GM04503 (cell line): ENCODE measurements around the gene TAPT1.

Experiments used
- DNase-seq: peaks from one replicate; pipeline ENCODE4 v3.0.0-alpha.2; 2012; ENCODE audit warnings: low read depth

Gene TAPT1

DNA sequence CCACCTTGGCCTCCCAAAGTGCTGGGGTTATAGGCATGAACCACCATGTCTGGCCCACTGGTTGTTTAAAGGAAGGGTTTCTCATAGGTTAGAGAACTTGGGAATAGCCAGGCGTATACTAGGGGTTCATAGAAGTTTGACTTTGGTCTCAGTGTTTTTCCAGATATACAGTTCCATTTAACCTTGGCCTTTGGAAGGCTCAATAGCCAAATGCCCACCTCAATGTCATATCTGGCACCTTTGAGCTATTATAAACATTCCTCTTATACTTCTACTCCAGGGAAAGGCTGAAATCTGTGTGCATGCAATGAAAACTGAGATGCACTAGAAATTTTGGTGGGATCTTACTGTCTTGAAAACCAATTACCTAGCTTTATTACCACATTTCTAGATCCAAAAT, 95.0 kb downstream of the TAPT1 start:
- DNase-seq, result no peak

DNA sequence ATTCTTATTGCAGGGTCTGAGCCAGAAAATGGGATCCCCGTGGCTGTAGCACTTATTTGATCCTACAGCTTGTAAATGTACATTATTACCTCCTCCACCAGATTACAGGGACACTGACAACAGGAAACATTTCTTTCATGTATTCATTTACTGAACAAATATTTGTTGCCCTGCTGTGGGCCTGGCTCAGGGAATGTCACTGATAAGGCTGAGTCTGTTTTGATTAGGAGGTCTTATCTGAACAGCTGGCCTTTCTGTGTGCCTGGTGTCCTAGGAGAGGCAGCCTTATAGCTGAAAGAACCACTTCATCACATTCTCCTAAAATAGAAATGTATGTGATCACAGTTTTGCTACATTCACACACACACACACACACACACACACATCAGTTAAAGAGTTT, 96.9 kb downstream of the TAPT1 start:
- DNase-seq, result no peak

DNA sequence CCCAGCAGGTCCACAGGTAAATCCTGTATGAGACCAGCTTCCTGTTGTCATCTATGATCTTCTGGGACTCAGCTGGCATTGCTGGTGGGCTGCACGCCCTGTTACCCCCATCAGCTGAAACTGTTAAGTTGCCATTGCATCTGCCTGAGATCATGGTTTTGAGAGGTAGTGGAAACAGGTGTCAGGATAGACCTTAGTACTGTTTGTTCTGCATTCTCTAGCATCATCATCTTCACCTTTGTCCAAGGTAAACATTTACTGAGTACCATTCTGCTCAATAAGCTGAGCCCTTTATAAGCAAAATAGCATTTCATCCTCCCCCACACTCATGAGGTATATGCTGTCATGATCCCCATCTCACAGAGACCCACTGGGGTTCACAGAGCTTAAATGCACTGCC, 99.6 kb downstream of the TAPT1 start:
- no peak for DNase-seq

DNA sequence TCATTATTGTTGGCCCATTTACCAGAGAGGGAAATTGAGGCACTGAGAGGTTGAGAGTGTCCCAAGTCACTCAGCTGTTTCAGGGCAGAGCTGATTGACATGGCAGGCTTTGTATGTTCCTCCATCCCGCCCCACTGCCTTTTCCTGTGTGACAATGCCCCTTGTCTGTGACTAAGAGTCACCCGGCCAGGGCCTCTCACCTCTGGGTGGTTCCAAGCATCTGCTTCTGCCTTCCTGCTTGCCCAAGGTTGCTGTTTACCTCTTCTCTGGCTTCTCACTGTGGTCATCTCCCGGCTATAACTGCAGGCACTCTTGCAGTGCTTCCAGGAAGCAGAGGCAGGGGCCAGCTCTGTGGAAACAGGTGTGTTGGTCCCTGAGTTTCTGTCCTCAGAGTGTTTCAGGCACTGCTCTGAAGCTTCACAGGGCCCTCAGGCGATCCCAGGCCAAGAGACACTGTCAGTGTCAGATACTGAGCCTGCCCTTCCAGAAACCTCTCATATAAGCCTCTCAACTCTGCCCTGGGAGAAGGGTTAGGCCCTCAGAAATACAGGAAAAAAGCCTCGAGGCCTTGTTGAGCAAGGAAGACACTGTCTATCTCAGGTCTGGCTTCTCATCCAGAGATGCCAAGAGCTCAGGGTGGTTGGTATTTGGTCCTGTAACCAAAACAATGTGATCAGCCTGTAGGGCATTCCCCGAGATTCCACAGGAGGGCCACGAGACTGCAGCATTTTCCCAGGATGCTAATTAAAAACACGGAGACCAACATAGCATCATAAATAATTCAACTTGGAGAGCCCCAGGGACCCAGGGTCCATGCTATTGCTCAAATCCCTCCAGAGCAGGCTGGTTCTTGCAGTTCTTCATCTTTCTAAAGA, 100.5 kb downstream of the TAPT1 start:
- DNase-seq, result peak; percentile 24

DNA sequence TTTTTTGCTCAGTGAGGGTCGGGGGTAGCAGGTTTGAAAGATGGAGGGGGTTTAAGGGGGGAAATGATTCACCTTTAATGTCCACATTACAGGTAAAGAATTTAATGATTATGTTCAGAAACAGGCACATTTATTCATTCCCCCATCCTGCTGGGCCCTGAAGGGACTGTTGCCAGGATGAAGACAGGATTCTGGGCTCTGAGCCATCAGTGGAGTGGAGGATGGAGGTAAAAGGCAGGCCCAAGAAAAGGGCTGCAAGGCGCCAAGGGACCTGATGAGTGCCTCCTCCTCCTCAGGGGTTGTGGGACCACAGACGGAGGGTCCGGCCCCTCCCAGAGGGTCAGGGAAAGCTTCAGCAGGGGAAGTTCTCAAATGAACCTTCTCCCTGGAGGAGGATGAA, 102.0 kb downstream of the TAPT1 start:
- DNase-seq, result no peak

DNA sequence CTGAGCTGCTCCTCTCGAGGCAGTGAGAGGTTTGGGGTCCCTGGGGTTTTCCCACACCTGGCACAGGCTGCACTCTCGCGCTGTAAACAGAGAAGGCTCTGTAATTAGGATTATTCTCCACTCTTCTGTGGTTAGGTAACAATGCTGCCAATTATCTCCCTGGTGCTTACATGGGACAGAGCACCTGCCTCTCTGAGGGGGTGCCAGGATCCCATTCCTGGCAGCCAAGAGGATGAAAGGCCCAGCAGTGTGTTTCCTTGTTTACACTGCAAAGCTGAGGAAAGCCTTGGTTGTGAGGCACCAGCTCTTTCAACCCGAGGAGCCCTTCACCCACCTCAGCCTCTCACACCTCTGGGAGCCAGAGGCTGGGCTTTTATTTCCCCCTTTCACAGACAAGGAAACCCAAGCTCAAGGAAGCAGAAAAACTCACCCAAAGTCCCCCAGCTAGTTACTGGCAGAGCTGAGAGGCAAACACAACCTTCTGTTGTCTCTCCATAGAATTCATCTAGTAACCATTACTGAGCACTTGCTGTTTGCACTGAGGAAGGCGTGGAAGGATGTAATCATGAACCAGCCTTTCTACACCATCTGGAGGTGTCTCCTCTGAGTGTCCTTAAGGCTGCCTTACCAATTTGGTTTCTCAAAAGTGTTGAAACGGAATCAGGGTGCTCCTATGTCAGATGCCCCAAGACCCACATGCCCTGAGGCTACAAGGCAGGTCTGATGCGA, 102.8 kb downstream of the TAPT1 start:
- DNase-seq, result no peak

DNA sequence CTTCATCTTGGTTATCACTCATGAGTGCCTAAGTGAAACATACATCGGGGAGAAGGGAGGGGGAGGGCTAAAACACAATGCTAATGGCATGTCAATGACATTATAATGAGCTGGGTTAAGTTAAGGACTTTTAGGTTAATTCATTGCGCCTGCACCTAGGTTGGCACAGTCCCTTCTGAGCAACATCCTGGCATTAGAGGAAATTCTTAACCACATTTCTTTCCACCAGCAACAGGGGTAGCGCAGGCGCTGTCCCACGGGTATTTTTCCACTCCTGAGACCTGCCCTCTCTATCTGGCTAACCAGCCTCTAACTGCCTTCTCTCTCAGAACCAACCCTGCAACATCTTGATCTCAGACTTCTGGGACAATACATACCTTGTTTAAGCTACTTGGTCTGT, 103.5 kb downstream of the TAPT1 start:
- DNase-seq, result no peak

DNA sequence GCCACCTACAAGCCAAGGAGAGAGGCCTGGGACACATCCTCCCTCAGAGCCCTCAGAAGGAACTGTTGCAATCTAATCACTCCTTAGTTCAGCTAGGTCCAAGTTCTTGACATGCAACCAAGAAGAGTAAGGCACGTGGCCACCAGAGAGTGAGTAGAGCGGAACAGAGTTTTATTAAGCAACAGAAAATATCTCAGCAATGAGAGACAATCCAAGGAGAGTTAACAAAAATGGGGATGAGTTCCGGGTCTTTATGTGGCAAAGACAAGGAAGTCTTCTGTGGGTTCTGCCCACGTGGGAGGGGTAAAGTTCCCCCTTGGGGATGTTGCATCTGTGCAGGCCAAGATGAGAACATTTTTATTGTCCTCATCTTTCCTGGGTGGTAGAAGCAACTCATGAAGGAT, 104.0 kb downstream of the TAPT1 start:
- no peak for DNase-seq

DNA sequence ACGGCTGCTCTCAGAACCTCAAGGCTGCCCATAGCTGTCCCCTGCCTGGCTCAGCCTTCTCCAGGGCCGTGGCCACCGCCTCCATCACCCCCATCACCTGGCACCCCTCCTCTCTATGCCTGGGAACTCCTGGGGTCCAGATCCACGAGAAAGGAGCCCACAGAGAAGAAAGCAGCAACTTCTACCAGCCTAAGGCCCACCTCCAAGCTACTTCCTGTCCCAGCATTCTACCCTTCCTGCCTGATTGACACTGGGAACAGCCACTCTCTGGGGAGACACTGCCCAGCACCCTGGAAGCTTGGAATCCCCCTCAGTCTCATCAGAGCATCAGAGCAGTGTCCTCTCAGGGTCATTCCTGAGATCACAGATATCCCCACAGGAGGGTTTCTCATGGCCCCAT, 105.6 kb downstream of the TAPT1 start:
- DNase-seq, result no peak

DNA sequence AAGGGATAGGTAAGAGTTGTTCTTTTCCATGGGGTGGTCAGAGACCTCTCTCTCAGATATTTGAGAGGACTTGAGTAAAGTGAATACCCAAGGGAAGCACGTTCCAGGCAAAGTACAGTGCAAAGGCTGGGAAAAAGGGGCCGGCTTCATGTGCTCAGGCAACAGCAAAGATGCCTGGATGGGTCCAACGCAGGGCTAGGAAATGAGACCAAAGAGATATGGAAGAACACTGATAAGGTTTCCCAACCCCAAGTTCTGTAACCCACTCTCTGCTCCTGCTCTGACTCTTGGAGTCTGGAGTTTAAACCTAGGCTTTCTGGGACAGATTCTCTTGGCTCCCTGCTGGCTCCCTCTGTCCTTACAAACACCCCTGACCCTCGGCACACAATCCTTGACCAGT, 106.3 kb downstream of the TAPT1 start:
- no peak for DNase-seq

DNA sequence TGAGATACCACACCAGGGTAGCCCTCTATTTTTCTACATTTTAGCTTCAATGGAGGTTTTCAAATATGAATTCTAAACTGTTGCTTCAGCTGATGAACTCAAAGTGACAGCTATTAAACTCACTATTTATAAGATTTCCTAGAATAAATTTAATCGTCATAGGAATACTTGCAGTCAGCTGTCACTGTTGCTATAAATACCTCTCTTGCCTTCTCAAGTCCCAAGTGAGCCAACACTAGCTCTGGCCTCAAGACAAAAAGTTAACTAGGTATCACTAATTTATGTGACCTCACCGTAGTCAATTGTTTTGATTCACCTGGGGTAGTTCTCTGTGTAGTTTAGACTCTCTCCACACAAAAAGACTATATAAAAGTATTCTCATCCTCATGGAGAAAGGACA, 108.2 kb downstream of the TAPT1 start:
- DNase-seq, result no peak

DNA sequence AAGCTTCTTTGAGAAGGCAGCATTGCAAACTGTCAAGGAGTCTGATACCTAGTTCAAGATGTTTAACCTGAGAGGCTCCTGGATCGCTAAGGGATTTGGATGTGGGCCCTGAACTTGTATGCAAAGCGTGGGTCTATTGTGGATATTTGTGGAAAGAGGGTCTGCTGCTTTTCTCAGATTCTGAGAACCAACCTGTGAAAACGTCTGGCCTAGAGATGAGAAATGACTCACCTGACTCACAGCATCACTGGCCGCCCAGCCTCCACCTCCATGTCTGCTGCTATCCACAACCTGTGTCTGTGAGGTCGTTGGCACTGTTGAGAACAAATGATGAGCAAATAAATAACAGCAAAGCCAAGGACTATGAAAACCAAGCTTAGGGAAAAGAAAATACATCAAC, 109.1 kb downstream of the TAPT1 start:
- DNase-seq, result no peak

DNA sequence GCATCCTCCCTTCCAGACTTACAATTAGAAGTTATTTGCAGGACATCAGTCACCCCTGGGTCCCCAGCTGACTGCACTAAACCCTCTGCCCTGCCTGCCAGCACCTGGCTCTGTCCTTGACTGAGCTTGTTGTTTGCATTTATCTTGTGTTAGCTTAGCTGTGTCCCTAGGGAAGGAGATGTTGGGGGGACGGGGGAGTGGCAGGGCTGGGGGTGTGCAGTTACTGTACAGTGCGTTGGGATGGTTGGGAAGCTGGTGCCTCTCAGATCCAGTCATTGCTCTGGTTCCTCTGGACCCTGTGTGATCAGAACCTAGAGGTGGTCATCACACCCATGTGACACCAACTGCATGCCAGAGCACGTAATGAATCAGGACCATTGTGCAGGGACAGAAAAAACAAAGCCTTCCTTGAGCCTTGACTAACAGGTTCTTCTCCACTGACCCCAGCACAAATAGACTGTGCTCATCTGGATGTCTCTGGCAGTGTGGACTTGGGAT, 109.7 kb downstream of the TAPT1 start:
- no peak for DNase-seq

DNA sequence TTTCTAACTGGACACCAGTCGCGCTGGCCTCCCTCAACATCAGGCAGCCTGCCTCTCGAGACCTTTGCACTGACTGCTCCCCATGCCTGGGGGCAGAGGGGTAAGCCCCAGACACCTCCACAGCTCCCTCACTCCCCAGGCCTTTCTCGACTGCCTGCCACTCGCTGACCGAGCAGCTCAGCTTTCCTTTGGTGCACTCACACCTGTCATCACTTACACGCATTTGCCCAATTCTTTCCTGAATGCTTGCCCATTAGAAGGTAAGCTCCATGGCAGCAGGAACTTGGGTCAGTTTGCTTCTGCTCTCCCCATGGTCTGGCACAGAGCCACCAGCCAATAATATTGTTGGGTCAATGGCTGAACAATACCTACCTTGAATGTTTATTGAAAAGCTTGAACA, 110.3 kb downstream of the TAPT1 start:
- no peak for DNase-seq

DNA sequence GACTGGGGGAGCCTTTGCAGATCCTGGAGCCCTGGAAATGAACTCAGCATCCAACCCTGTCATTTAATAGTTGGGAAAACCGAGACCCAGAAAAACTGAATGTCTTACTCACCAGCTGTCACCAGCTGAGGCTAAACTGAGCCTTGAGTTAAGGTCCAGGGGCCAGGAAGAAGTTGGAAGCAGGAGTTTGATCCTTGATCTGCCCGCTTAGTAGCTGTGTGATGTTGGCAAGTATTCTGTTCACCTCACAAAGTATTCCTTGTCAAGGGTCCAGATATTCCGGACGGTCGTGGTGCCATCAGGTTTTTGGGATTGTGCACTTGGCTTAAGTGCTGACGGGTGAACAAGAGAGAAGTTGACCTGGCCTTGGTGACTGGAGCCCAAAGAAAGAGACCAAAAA, 111.7 kb downstream of the TAPT1 start:
- no peak for DNase-seq

DNA sequence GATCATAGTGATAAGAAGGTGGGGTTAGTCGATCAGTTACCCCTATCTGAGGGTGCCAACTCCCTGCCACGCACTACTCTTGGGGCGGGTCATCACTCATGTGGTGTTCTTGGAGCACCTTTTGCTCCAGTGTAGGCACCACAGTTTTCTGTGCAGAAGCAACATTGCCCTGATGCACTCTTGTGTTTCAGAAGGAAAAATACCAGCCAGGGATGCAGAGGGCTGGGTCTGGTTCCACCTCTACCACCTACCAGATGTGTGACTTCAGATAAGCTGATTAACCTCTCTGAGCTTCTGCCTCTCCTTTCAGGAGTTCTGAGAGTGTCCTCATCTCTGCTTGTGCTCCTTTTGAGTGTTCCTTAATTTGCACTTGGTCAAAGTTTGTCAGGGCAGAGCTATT, 112.5 kb downstream of the TAPT1 start:
- DNase-seq, result no peak

DNA sequence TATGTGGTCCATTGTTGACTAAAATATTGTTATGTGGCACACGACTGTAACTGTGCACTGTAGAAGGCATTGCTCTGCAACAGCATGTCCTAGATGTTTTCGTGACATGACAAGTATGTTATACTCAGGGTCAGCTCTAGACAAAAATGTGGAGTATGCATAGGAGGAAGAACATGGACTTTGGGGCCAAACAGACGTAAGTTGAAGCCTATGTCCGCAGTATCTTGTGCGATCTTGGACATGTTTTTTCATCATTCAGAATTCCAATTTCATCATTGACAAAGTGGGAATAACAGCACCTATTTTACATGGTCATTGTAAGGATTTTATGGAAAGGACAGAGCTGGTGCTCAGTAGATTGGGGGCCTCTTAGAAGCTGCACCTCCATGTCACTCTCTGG, 114.7 kb downstream of the TAPT1 start:
- no peak for DNase-seq

DNA sequence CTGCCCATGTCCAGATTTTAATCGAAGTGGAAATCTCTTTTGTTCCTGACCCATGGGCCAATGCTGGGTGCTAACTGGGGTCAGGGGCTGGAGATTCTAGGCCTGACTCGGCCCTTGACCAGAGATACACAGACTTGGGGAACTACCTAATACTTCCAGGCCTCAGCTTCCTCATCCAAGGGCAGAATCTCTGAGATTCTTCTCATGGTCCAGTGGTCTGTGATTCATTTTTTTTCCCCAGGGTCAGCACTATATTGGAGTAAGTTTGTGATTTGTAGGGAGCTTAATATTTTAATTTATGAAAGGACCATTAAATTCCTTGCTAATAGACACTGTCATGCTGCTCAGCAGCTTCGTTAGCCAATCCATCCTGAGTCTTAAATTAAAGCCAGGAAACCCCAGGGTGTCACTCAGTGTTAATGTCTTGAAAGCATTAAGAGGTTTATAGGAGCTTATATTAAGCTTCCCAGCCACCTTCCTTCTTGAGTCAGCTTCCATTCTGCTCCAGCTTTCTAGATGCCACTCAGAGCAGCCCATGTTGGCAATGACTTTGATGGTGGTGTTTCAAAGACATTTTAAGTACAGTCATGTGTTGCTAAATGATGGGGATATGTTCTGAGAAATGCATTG, 115.5 kb downstream of the TAPT1 start:
- DNase-seq, result no peak
